Peyer's patch (tissue), 4 donors: ENCODE measurements around the gene SLMAP.

Experiments used
- CTCF ChIP-seq, 6 experiments: fragments of 450-650 bp in 4 of 6; fragments of 200-600 bp in 2 of 6; sonication (generic) in 1 of 6; IDR thresholded peaks; one replicate each; pipeline ENCODE4 v1.5.1; 2017 to 2019; ENCODE audit warnings: antibody characterized with exemption in 6 of 6, mild to moderate bottlenecking in 3 of 6, moderate library complexity in 1 of 6
- POLR2A ChIP-seq, 2 donors: fragments of 450-650 bp; IDR thresholded peaks; one replicate each; pipeline ENCODE4 v1.5.1; 2017; ENCODE audit warnings: antibody characterized with exemption in 2 of 2, mild to moderate bottlenecking in 2 of 2, moderate library complexity in 2 of 2

DNA sequence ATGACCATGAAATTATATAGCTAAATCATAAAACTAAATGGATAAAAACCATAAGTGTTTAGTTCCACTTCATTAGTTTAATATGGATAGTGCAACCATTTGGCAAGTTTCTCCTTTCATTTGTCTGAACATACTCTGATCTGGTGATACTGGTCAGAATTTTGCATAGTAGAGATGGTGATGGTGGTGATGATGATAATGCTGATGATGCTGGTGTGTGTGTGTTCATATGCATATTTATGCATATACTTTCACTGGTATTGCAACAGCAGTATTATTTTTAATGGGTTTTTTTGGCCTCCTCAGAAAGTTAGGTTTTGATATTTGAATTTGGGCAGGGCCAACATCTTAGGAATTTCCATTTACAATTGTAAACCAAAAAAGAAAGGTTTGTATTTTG lies 76.4 kb downstream of the SLMAP start:
- TF ChIP-seq CTCF (IDR thresholded peaks at IDR 0.05), result no peak
- no peak for TF ChIP-seq POLR2A (IDR thresholded peaks at IDR 0.05)
